Liver (tissue), 3 donors: Measurements from ENCODE around the gene TAF1B.

Experiments used
- ATF3 ChIP-seq: IDR thresholded peaks from 2 replicates; pipeline ENCODE4 v1.6.1; 2016; ENCODE audit warnings: antibody characterized with exemption
- FOXA1 ChIP-seq: IDR thresholded peaks from 2 replicates; pipeline ENCODE4 v1.6.1; 2016; ENCODE audit warnings: antibody characterized with exemption
- JUND ChIP-seq, 2 donors: IDR thresholded peaks; 2 replicates each; pipeline ENCODE4 v1.6.1; 2016; ENCODE audit warnings: antibody characterized with exemption in 2 of 2
- MAX ChIP-seq: IDR thresholded peaks from 2 replicates; pipeline ENCODE4 v1.6.1; 2016; ENCODE audit warnings: antibody characterized with exemption
- RAD21 ChIP-seq, 2 donors: IDR thresholded peaks; 2 replicates each; pipeline ENCODE4 v1.6.1; 2016; ENCODE audit warnings: antibody characterized with exemption in 2 of 2, mild to moderate bottlenecking in 2 of 2
- REST ChIP-seq: IDR thresholded peaks from 2 replicates; pipeline ENCODE4 v1.6.1; 2016; ENCODE audit warnings: antibody characterized with exemption, mild to moderate bottlenecking
- RXRA ChIP-seq, 2 donors: IDR thresholded peaks; 2 replicates each; pipeline ENCODE4 v1.6.1; 2017 to 2018; ENCODE audit warnings: antibody characterized with exemption in 2 of 2, mild to moderate bottlenecking in 1 of 2
- TAF1 ChIP-seq: conservative IDR thresholded peaks from 2 replicates; pipeline ENCODE4 v1.6.1; 2016; ENCODE audit warnings: antibody characterized with exemption, mild to moderate bottlenecking
- YY1 ChIP-seq: IDR thresholded peaks from 2 replicates; pipeline ENCODE4 v1.6.1; 2016; ENCODE audit warnings: antibody characterized with exemption, mild to moderate bottlenecking
- TF ChIP-seq, protein P1 (sequence below): fragments of 150-350 bp; IDR thresholded peaks from 2 replicates; pipeline ENCODE4 v1.5.1; 2017; ENCODE audit warnings: improper control_type of control experiment, low read depth, low read length; ENCODE audit not compliant: missing input control
- donor health status: healthy.
- donor health status: healthy.

- no peak for TF ChIP-seq TAF1
- TF ChIP-seq, protein P1, sequence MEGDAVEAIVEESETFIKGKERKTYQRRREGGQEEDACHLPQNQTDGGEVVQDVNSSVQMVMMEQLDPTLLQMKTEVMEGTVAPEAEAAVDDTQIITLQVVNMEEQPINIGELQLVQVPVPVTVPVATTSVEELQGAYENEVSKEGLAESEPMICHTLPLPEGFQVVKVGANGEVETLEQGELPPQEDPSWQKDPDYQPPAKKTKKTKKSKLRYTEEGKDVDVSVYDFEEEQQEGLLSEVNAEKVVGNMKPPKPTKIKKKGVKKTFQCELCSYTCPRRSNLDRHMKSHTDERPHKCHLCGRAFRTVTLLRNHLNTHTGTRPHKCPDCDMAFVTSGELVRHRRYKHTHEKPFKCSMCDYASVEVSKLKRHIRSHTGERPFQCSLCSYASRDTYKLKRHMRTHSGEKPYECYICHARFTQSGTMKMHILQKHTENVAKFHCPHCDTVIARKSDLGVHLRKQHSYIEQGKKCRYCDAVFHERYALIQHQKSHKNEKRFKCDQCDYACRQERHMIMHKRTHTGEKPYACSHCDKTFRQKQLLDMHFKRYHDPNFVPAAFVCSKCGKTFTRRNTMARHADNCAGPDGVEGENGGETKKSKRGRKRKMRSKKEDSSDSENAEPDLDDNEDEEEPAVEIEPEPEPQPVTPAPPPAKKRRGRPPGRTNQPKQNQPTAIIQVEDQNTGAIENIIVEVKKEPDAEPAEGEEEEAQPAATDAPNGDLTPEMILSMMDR: no peak
- no peak for TF ChIP-seq RAD21 (IDR thresholded peaks at IDR 0.05)
- no peak for TF ChIP-seq JUND (IDR thresholded peaks at IDR 0.05)
- no peak for TF ChIP-seq RXRA (IDR thresholded peaks at IDR 0.05)
- TF ChIP-seq REST: no peak
- no peak for TF ChIP-seq ATF3
- TF ChIP-seq MAX: no peak
- no peak for TF ChIP-seq FOXA1
- TF ChIP-seq YY1: no peak
These were observed 11.6 kb upstream of the TAF1B start for GRCh38 chr2:9831670-9832069.
